ENCODE data around the gene CACNG5. TPM values are rescaled to one million over a fixed set of nuclear protein-coding genes. Genes with fewer than 3 reads are reported as not detected.

CACNG5 gene
- total RNA-seq, 2 experiments from 2014 or later, result not detected

- ChIA-PET POLR2A (no interaction called here), CTCF (interaction anchor here (0.7 kb wide), 1 partner anchor 182 kb away, joined by 3 read pairs; no protein-coding TSS in a partner anchor)
- H3K27me3 Mint-ChIP-seq, result peaks cover 35% of the 10 kb centered on the region
- Histone ChIP-seq H3K9me3 (ENCODE audit: control insufficient read depth in 1 of 2, insufficient read depth in 1 of 2, low read length in 2 of 2) (peaks cover 0 to 8% of the 10 kb centered on the region in 2 experiments), H3K27me3 (ENCODE audit: control insufficient read depth in 1 of 2, insufficient read depth in 2 of 2, low read length in 2 of 2) (peaks cover 0 to 4% of the 10 kb centered on the region in 2 experiments), H3K4me1 (ENCODE audit: insufficient read depth, low read length) (no peaks in the 10 kb centered on the region), H3K4me3 (ENCODE audit: low read length) (no peak overlapping the region), H3K27ac (ENCODE audit: low read depth in 1 of 2, low read length in 2 of 2) (no peak overlapping the region), H3K36me3 (ENCODE audit: insufficient read depth, low read length) (no peaks in the 10 kb centered on the region)
- peaks cover 11% of the 10 kb centered on the region for H3K9me3 Mint-ChIP-seq
- no peak overlapping the region for H3K4me3 Mint-ChIP-seq
- ATAC-seq (ENCODE audit: poor library complexity) (no peak), DNase-seq (no peak)
- TF ChIP-seq, protein P1, sequence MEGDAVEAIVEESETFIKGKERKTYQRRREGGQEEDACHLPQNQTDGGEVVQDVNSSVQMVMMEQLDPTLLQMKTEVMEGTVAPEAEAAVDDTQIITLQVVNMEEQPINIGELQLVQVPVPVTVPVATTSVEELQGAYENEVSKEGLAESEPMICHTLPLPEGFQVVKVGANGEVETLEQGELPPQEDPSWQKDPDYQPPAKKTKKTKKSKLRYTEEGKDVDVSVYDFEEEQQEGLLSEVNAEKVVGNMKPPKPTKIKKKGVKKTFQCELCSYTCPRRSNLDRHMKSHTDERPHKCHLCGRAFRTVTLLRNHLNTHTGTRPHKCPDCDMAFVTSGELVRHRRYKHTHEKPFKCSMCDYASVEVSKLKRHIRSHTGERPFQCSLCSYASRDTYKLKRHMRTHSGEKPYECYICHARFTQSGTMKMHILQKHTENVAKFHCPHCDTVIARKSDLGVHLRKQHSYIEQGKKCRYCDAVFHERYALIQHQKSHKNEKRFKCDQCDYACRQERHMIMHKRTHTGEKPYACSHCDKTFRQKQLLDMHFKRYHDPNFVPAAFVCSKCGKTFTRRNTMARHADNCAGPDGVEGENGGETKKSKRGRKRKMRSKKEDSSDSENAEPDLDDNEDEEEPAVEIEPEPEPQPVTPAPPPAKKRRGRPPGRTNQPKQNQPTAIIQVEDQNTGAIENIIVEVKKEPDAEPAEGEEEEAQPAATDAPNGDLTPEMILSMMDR (IDR thresholded peaks at IDR 0.05), result no peak
- no peaks in the 10 kb centered on the region for H3K36me3 Mint-ChIP-seq (ENCODE audit: low read depth)
- no peaks in the 10 kb centered on the region for H3K4me1 Mint-ChIP-seq (ENCODE audit: low read depth)
- intact Hi-C loops (cut with DNase I, micrococcal nuclease), result no loop called here
- no peak overlapping the region for H3K27ac Mint-ChIP-seq
Observed at GRCh38 chr17:66865151-66865550, 30.2 kb downstream of the CACNG5 start.

- no peak overlapping the region for H3K4me3 ChIP-seq (ENCODE audit: low read length)
- peaks cover 0 to 2% of the 10 kb centered on the region in 2 experiments for H3K27me3 ChIP-seq (ENCODE audit: control insufficient read depth in 1 of 2, insufficient read depth in 2 of 2, low read length in 2 of 2)
- intact Hi-C loops (cut with DNase I, micrococcal nuclease), result no loop called here
- Mint-ChIP-seq H3K4me1 (ENCODE audit: low read depth) (no peaks in the 10 kb centered on the region), H3K27ac (no peak overlapping the region), H3K27me3 (peaks cover 21% of the 10 kb centered on the region), H3K9me3 (peaks cover 2% of the 10 kb centered on the region), H3K4me3 (no peak overlapping the region), H3K36me3 (ENCODE audit: low read depth) (no peaks in the 10 kb centered on the region)
- DNase-seq (no peak), ATAC-seq (ENCODE audit: poor library complexity) (no peak)
- peaks cover 0 to 12% of the 10 kb centered on the region in 2 experiments for H3K9me3 ChIP-seq (ENCODE audit: control insufficient read depth in 1 of 2, insufficient read depth in 1 of 2, low read length in 2 of 2)
- TF ChIP-seq, protein P1 (IDR thresholded peaks at IDR 0.05), result no peak
- POLR2A ChIA-PET, result no interaction called here
- no peaks in the 10 kb centered on the region for H3K4me1 ChIP-seq (ENCODE audit: insufficient read depth, low read length)
- CTCF ChIA-PET, result no interaction called here
- H3K27ac ChIP-seq (ENCODE audit: low read depth in 1 of 2, low read length in 2 of 2), result no peak overlapping the region
- no peaks in the 10 kb centered on the region for H3K36me3 ChIP-seq (ENCODE audit: insufficient read depth, low read length)
Observed at GRCh38 chr17:66873962-66874361, 39.0 kb downstream of the CACNG5 start.

DNA sequence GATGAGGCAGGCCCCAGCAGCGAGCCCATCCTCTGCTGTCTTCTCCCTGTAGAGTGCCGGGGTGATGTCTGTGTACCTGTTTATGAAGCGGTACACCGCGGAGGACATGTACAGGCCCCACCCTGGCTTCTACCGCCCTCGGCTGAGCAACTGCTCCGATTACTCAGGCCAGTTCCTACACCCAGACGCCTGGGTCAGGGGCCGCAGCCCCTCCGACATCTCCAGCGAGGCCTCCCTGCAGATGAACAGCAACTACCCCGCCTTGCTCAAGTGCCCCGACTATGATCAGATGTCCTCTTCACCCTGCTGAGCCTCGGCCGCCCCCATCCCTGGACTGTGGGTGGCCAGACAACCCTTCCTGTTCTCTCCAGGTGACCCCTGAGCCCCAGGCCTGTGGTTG, 50.0 kb downstream of the CACNG5 start:
- Mint-ChIP-seq H3K27ac (no peak overlapping the region), H3K9me3 (no peaks in the 10 kb centered on the region)

More for the DNA sequence above, 50.0 kb downstream of the CACNG5 start:
- Mint-ChIP-seq H3K27me3 (no peaks in the 10 kb centered on the region), H3K4me3 (no peak overlapping the region), H3K36me3 (ENCODE audit: low read depth) (no peaks in the 10 kb centered on the region), H3K4me1 (ENCODE audit: low read depth) (no peaks in the 10 kb centered on the region)
- ATAC-seq (ENCODE audit: poor library complexity) (no peak), DNase-seq (no peak)
- peaks cover 2 to 8% of the 10 kb centered on the region in 2 experiments for H3K9me3 ChIP-seq (ENCODE audit: control insufficient read depth in 1 of 2, insufficient read depth in 1 of 2, low read length in 2 of 2)
- H3K4me3 ChIP-seq (ENCODE audit: low read length), result no peak overlapping the region
- H3K36me3 ChIP-seq (ENCODE audit: insufficient read depth, low read length), result no peaks in the 10 kb centered on the region
- H3K27ac ChIP-seq (ENCODE audit: low read depth in 1 of 2, low read length in 2 of 2), result no peak overlapping the region
- POLR2A ChIA-PET, result no interaction called here
- CTCF ChIA-PET, result no interaction called here
- H3K27me3 ChIP-seq (ENCODE audit: control insufficient read depth in 1 of 2, insufficient read depth in 2 of 2, low read length in 2 of 2), result no peaks in the 10 kb centered on the region
- TF ChIP-seq, protein P1 (IDR thresholded peaks at IDR 0.05), result no peak
- H3K4me1 ChIP-seq (ENCODE audit: insufficient read depth, low read length), result no peaks in the 10 kb centered on the region
- intact Hi-C loops (cut with DNase I, micrococcal nuclease), result no loop called here

All from CD4-positive, alpha-beta T cell (primary cell).